ENCODE data around the gene BTC.

BTC gene

DNA sequence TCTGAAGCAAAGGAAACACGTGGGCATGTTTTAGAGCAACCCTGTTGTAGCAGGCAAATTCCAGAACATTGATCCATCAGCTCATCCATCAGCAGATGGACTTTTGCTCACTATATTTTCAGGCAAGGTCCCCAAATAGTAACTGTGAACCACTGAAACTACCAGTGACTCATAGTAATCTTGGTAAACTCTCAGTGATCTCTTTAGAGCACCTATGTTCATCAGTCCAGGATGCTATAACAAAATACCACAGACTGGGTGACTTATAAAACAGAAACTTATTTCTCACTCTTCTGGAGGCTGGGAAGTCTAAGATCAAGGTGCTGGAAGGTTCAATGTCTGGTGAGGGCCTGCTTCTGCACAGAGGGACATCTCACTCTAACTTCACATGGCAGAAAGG lies 28.9 kb upstream of the BTC start:
- no peak overlapping the region for H3K27ac ChIP-seq (replicated peaks; ENCODE audit: low read length)
- H4K91ac ChIP-seq (ENCODE audit: low read depth, low read length, poor library complexity) = no peak overlapping the region
- no peak overlapping the region for H3K4me3 ChIP-seq (ENCODE audit: low read length in 2 of 2)
- H2BK5ac ChIP-seq (ENCODE audit: low read length) = no peak overlapping the region
- H3K9me3 ChIP-seq (replicated peaks in 1 of 2; ENCODE audit: control insufficient read depth in 2 of 2, insufficient read depth in 1 of 2, low read depth in 1 of 2, low read length in 2 of 2) = no peaks in the 10 kb centered on the region
- no peak overlapping the region for H2AK5ac ChIP-seq (ENCODE audit: low read depth, low read length)
- H3K4me1 ChIP-seq (ENCODE audit: control insufficient read depth in 2 of 2, insufficient read depth in 1 of 2, low read depth in 1 of 2, low read length in 2 of 2) = no peaks in the 10 kb centered on the region
- H3K23ac ChIP-seq (ENCODE audit: low read depth, low read length, poor library complexity) = no peak overlapping the region
- H4K8ac ChIP-seq (ENCODE audit: low read depth, low read length) = no peak overlapping the region
- H2AFZ ChIP-seq (ENCODE audit: low read length) = no peak overlapping the region
- H3K27me3 ChIP-seq (ENCODE audit: control insufficient read depth in 3 of 3, insufficient read depth in 3 of 3, low read depth in 1 of 3, low read length in 3 of 3) = no peaks in the 10 kb centered on the region
- no peak overlapping the region for H3K9ac ChIP-seq (ENCODE audit: low read depth, low read length, poor library complexity)
- H3K36me3 ChIP-seq (replicated peaks in 1 of 2; ENCODE audit: control insufficient read depth in 2 of 2, insufficient read depth in 2 of 2, low read length in 2 of 2) = no peaks in the 10 kb centered on the region
- no peak overlapping the region for H2BK15ac ChIP-seq (ENCODE audit: low read length)
- no peaks in the 10 kb centered on the region for H3K79me1 ChIP-seq (ENCODE audit: low read depth, low read length)
- H3K4me2 ChIP-seq (ENCODE audit: insufficient read depth, low read length, poor library complexity, severe bottlenecking) = no peak overlapping the region
- no CpG with 5 or more reads among the region's 1 CpG for WGBS, 2 donors (ENCODE audit: extremely low coverage in 2 of 2, insufficient read length in 2 of 2, insufficient replicate concordance in 1 of 2)
- H2BK12ac ChIP-seq (ENCODE audit: low read length) = no peak overlapping the region
- H3K4ac ChIP-seq (ENCODE audit: low read length) = no peak overlapping the region
- no peak overlapping the region for H2BK120ac ChIP-seq (ENCODE audit: low read depth, low read length)
- DNase-seq (ENCODE audit: low spot score) = no peak
- H3K18ac ChIP-seq (ENCODE audit: low read length) = no peak overlapping the region
- H3K14ac ChIP-seq (ENCODE audit: low read length) = no peak overlapping the region

DNA sequence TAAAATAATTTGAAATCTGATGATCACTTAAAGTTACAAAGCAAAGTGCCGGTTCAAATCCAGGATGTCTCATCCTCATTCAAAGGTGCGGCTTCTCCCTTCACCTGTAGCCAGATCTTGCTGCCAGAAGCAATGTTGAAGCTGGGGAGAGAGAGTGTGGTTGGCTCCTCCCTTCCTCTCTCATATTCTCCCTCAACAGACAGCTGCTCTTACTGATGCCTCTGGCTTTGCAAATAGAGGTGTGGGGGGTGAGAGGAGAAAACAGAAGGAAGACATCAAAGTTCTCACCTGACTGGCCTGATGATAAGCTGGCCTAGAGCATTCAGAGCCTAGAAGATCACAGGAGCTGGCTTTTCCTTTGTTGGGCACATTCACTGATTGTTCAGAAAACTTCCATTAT lies 28.3 kb upstream of the BTC start:
- H3K23ac ChIP-seq (ENCODE audit: low read depth, low read length, poor library complexity) = no peak overlapping the region
- H4K8ac ChIP-seq (ENCODE audit: low read depth, low read length) = no peak overlapping the region
- no peak for DNase-seq (ENCODE audit: low spot score)
- no peaks in the 10 kb centered on the region for H3K36me3 ChIP-seq (replicated peaks in 1 of 2; ENCODE audit: control insufficient read depth in 2 of 2, insufficient read depth in 2 of 2, low read length in 2 of 2)
- H3K9ac ChIP-seq (ENCODE audit: low read depth, low read length, poor library complexity) = no peak overlapping the region
- no peak overlapping the region for H3K18ac ChIP-seq (ENCODE audit: low read length)
- no peaks in the 10 kb centered on the region for H3K27me3 ChIP-seq (ENCODE audit: control insufficient read depth in 3 of 3, insufficient read depth in 3 of 3, low read depth in 1 of 3, low read length in 3 of 3)
- H2BK15ac ChIP-seq (ENCODE audit: low read length) = no peak overlapping the region
- no peaks in the 10 kb centered on the region for H3K4me1 ChIP-seq (ENCODE audit: control insufficient read depth in 2 of 2, insufficient read depth in 1 of 2, low read depth in 1 of 2, low read length in 2 of 2)
- H2BK5ac ChIP-seq (ENCODE audit: low read length) = no peak overlapping the region
- H2AK5ac ChIP-seq (ENCODE audit: low read depth, low read length) = no peak overlapping the region
- no peaks in the 10 kb centered on the region for H3K79me1 ChIP-seq (ENCODE audit: low read depth, low read length)
- no peaks in the 10 kb centered on the region for H3K9me3 ChIP-seq (replicated peaks in 1 of 2; ENCODE audit: control insufficient read depth in 2 of 2, insufficient read depth in 1 of 2, low read depth in 1 of 2, low read length in 2 of 2)
- no peak overlapping the region for H2BK120ac ChIP-seq (ENCODE audit: low read depth, low read length)
- no peak overlapping the region for H3K14ac ChIP-seq (ENCODE audit: low read length)
- H3K4me2 ChIP-seq (ENCODE audit: insufficient read depth, low read length, poor library complexity, severe bottlenecking) = no peak overlapping the region
- no peak overlapping the region for H3K4me3 ChIP-seq (ENCODE audit: low read length in 2 of 2)
- H2AFZ ChIP-seq (ENCODE audit: low read length) = no peak overlapping the region
- no peak overlapping the region for H2BK12ac ChIP-seq (ENCODE audit: low read length)
- no peak overlapping the region for H4K91ac ChIP-seq (ENCODE audit: low read depth, low read length, poor library complexity)
- WGBS, 2 donors (ENCODE audit: extremely low coverage in 2 of 2, insufficient read length in 2 of 2, insufficient replicate concordance in 1 of 2) = no CpG with 5 or more reads among the region's 2 CpGs
- H3K4ac ChIP-seq (ENCODE audit: low read length) = no peak overlapping the region
- no peak overlapping the region for H3K27ac ChIP-seq (replicated peaks; ENCODE audit: low read length)

DNA sequence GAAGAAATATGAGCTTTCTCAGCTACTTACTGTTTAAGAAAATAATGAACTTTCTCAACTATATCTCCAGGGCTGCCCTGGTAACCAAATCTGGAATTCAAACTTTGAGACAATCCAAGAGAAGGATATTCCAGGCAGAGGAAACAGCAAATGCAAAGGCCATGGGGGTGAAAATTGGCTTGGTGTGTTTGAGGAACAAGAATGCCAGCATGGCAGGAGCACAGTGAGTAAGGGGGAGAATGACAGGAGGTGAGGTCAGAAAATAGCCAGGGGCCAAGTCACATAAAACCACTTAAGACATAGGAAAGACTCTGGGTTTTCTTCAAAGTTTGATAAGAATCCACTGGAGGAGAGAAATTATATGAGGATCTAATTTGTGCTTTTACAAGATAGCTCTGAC lies 27.2 kb upstream of the BTC start:
- no peak overlapping the region for H2BK5ac ChIP-seq (ENCODE audit: low read length)
- no peak overlapping the region for H3K18ac ChIP-seq (ENCODE audit: low read length)
- no peak overlapping the region for H4K8ac ChIP-seq (ENCODE audit: low read depth, low read length)
- H3K79me1 ChIP-seq (ENCODE audit: low read depth, low read length) = no peaks in the 10 kb centered on the region
- H3K4ac ChIP-seq (ENCODE audit: low read length) = no peak overlapping the region
- H3K4me2 ChIP-seq (ENCODE audit: insufficient read depth, low read length, poor library complexity, severe bottlenecking) = no peak overlapping the region
- H3K9me3 ChIP-seq (replicated peaks in 1 of 2; ENCODE audit: control insufficient read depth in 2 of 2, insufficient read depth in 1 of 2, low read depth in 1 of 2, low read length in 2 of 2) = no peaks in the 10 kb centered on the region
- H4K91ac ChIP-seq (ENCODE audit: low read depth, low read length, poor library complexity) = no peak overlapping the region
- no peaks in the 10 kb centered on the region for H3K4me1 ChIP-seq (ENCODE audit: control insufficient read depth in 2 of 2, insufficient read depth in 1 of 2, low read depth in 1 of 2, low read length in 2 of 2)
- H3K23ac ChIP-seq (ENCODE audit: low read depth, low read length, poor library complexity) = no peak overlapping the region
- H2AFZ ChIP-seq (ENCODE audit: low read length) = no peak overlapping the region
- H3K9ac ChIP-seq (ENCODE audit: low read depth, low read length, poor library complexity) = no peak overlapping the region
- no peak overlapping the region for H3K4me3 ChIP-seq (ENCODE audit: low read length in 2 of 2)
- DNase-seq (ENCODE audit: low spot score) = no peak
- no peak overlapping the region for H2AK5ac ChIP-seq (ENCODE audit: low read depth, low read length)
- H3K36me3 ChIP-seq (replicated peaks in 1 of 2; ENCODE audit: control insufficient read depth in 2 of 2, insufficient read depth in 2 of 2, low read length in 2 of 2) = no peaks in the 10 kb centered on the region
- H3K14ac ChIP-seq (ENCODE audit: low read length) = no peak overlapping the region
- H2BK120ac ChIP-seq (ENCODE audit: low read depth, low read length) = no peak overlapping the region
- no peak overlapping the region for H2BK12ac ChIP-seq (ENCODE audit: low read length)
- H3K27me3 ChIP-seq (ENCODE audit: control insufficient read depth in 3 of 3, insufficient read depth in 3 of 3, low read depth in 1 of 3, low read length in 3 of 3) = no peaks in the 10 kb centered on the region
- H3K27ac ChIP-seq (replicated peaks; ENCODE audit: low read length) = no peak overlapping the region
- no peak overlapping the region for H2BK15ac ChIP-seq (ENCODE audit: low read length)

DNA sequence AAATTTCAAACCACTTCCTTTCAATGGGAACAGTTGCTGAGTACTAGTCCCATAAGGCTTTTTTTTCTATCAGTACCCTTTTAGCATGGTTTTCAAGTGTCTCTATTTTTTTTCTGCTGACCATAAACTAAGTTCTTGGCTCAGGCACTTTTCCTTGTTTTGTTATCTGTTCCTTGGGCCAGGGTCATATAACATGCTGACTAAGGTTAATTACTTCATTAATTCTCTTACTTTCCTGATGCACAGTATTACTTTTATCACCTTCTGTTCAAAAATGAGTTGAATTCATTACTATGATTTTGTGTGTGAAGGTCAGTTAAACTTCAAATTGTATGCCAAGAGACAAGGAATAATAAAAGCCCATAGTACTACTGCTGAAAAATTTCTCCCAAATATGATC lies 19.7 kb upstream of the BTC start:
- no peak overlapping the region for H3K4ac ChIP-seq (ENCODE audit: low read length)
- H3K27ac ChIP-seq (replicated peaks; ENCODE audit: low read length) = no peak overlapping the region

More for the DNA sequence above, 19.7 kb upstream of the BTC start:
- Histone ChIP-seq H4K8ac (ENCODE audit: low read depth, low read length) (no peak overlapping the region), H3K4me1 (ENCODE audit: control insufficient read depth in 2 of 2, insufficient read depth in 1 of 2, low read depth in 1 of 2, low read length in 2 of 2) (no peaks in the 10 kb centered on the region), H3K4me2 (ENCODE audit: insufficient read depth, low read length, poor library complexity, severe bottlenecking) (no peak overlapping the region), H2BK15ac (ENCODE audit: low read length) (no peak overlapping the region), H4K91ac (ENCODE audit: low read depth, low read length, poor library complexity) (no peak overlapping the region), H2BK5ac (ENCODE audit: low read length) (no peak overlapping the region), H3K14ac (ENCODE audit: low read length) (no peak overlapping the region), H3K79me1 (ENCODE audit: low read depth, low read length) (no peaks in the 10 kb centered on the region), H3K23ac (ENCODE audit: low read depth, low read length, poor library complexity) (no peak overlapping the region), H2AFZ (ENCODE audit: low read length) (no peak overlapping the region), H3K18ac (ENCODE audit: low read length) (no peak overlapping the region), H3K27me3 (ENCODE audit: control insufficient read depth in 3 of 3, insufficient read depth in 3 of 3, low read depth in 1 of 3, low read length in 3 of 3) (no peaks in the 10 kb centered on the region), H3K9ac (ENCODE audit: low read depth, low read length, poor library complexity) (no peak overlapping the region), H2BK12ac (ENCODE audit: low read length) (no peak overlapping the region), H3K4me3 (ENCODE audit: low read length in 2 of 2) (no peak overlapping the region), H3K9me3 (replicated peaks in 1 of 2; ENCODE audit: control insufficient read depth in 2 of 2, insufficient read depth in 1 of 2, low read depth in 1 of 2, low read length in 2 of 2) (no peaks in the 10 kb centered on the region), H3K36me3 (replicated peaks in 1 of 2; ENCODE audit: control insufficient read depth in 2 of 2, insufficient read depth in 2 of 2, low read length in 2 of 2) (no peaks in the 10 kb centered on the region), H2BK120ac (ENCODE audit: low read depth, low read length) (no peak overlapping the region), H2AK5ac (ENCODE audit: low read depth, low read length) (no peak overlapping the region)
- DNase-seq (ENCODE audit: low spot score) = no peak
